ENCODE measurements around the gene CABP4.
A peak's percentile ranks its signal among the peaks of the same experiment; 100 is the strongest.

Gene CABP4

DNA sequence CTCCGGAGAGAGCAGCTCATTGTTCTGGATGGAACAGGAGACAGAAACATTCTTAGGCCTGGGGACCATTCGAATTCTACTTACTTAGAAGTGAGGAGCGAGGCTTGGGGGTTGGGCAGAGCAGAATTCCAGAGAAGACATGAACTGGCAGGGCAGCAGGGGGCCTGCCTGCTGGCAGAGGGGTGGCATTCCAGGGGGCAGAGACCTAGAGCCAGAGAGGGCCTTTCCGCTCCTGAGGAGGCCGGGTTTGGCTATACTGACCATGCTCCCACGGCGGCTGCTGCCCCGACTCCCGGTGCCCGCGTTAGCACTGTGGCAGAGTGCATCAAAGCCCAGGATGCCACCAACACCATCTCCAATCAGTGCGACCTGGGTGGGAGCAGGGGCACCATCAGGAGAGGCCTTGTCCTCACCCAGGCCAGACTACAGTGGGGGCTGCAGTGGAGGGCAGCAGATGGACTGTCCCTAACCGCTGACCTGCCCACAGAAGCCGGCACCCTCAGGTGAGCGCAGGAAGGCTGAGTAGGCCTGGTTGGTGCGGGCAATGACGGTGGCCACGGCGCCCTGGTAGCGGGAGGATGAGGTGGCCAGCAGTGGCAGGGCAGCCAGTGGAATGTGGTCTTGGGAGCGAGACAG, 42.6 kb downstream of the CABP4 start:
- in situ Hi-C loops (cut with HindIII; ENCODE audit: low pct_unique_long_range_greater_than_20kb, low sequenced_read_pairs) = no loop called here
- no peak for DNase-seq (ENCODE audit: low read depth in 1 of 2, low spot score in 1 of 2)
- TF ChIP-seq JUND (IDR thresholded peaks at IDR 0.05; ENCODE audit: low read depth) = no peak

DNA sequence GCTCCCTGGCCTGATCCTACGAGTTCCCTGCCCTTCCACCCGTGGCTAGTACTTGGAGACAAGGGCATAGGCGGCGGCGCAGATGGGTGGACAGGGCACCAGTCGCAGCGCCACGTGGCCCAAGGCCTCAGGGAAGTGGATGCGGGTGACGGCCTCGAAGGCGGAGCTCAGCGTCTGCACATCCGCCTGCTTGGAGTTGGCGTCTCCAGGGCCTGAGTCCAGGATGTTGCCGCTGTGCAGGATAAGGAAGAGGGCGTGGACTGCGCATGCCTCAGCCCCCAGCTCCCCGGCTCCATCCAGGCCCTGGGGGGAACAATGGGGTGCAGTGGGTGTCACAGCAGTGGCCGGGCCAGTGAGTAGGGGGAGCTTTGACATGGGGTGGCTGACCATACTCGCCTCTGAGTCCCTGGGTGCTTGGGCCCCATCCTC, 43.4 kb downstream of the CABP4 start:
- no peak for TF ChIP-seq JUND (IDR thresholded peaks at IDR 0.05; ENCODE audit: low read depth)
- DNase-seq (ENCODE audit: low read depth in 1 of 2, low spot score in 1 of 2) = no peak
- in situ Hi-C loops (cut with HindIII; ENCODE audit: low pct_unique_long_range_greater_than_20kb, low sequenced_read_pairs) = no loop called here

DNA sequence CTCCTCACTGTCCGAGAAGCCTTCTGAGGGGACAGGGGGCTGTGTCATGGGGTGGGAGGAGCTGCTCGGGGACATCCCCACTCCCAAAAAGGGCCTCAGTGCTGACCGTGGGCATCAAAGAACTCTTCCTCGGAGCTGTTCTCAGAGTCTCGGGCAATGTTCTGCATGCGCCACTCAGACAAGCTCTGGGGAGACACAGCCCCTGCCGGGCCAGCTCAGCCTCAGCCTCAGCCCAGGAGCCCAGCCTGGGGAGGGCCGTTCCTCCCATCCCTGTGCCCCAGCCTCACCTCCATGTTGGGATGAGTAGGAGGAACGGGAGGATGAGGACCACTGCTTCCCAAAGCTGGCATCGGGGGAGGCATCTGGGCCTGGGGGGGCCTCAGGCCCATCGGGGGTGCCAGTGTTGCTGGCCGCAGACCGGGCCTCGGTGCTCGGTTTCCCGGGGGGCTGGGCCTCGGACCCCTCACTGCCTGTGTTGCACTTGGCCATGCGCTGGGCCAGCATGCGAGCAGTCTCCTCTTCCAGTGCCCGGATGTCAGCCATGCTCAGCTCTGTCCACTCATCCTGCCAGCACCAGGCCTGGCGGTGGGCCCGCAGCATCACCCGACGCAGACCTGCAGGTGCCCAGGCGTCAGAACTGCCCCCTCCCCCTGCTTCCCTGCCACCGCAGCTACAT, 44.8 kb downstream of the CABP4 start:
- no peak for DNase-seq (ENCODE audit: low read depth in 1 of 2, low spot score in 1 of 2)
- in situ Hi-C loops (cut with HindIII; ENCODE audit: low pct_unique_long_range_greater_than_20kb, low sequenced_read_pairs) = no loop called here
- no peak for TF ChIP-seq JUND (IDR thresholded peaks at IDR 0.05; ENCODE audit: low read depth)

DNA sequence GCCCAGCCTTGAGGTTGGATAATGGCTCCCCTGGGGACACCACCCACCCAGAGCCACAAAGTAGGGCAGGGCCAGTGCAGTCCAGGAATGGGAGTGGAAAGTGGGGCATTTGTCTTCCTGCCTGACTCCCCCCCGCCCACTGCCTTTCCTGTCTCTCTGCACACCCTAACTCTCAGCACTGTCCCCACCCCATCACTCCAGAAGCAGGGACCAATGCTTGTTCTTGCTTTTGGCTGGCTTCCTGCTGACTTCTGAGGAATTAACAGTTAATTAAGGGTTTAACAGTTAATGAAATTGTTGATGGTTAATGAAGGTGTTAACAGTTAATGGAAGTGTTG, 45.3 kb downstream of the CABP4 start:
- no peak for TF ChIP-seq JUND (IDR thresholded peaks at IDR 0.05; ENCODE audit: low read depth)
- no peak for DNase-seq (ENCODE audit: low read depth in 1 of 2, low spot score in 1 of 2)

DNA sequence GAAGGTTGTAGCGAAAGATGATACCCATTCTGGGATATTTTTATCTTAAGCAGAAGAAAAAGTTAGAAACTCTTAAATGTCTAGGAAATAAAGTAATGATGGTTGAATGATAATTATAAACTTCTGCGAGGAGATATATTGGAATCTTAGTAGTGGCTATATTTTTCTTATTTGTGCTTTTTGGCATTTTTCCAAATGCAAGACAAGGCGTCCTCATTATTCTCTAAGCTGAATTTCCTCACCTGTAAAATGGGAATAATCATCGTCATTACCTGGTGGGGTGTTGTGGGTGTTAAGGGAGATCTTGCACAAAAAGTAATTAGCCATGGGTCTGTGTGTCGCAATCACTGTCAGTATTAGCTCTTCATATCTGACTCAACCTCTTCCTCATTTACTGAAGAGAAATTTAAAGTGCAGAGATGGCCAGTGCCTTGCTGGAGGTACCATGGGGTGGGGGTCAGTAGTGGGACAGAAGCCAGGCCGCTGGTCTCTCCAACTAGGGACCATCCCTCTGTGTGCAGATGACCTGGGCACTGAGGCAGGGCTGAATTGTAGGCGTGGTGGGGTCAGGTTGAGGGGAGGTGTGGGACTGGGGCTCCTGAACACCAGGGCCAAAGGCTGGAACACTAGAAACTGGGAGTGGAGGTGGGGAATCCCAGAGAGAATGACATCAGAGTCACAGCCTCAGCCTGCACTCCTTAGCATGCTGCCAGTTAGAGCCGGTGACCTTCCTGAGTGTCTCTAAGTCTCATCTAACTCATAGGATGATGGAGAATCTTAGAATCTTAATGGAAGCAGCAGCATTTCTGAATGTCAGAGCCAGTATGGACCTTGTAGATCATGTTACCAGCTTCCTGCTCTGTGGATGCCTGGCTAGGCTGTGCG, 45.9 kb downstream of the CABP4 start:
- in situ Hi-C loops (cut with HindIII; ENCODE audit: low pct_unique_long_range_greater_than_20kb, low sequenced_read_pairs) = no loop called here
- DNase-seq (ENCODE audit: low read depth in 1 of 2, low spot score in 1 of 2) = no peak
- TF ChIP-seq JUND (IDR thresholded peaks at IDR 0.05; ENCODE audit: low read depth) = no peak

More for the DNA sequence above, 45.3 kb downstream of the CABP4 start:
- in situ Hi-C loops (cut with HindIII; ENCODE audit: low pct_unique_long_range_greater_than_20kb, low sequenced_read_pairs) = no loop called here

DNA sequence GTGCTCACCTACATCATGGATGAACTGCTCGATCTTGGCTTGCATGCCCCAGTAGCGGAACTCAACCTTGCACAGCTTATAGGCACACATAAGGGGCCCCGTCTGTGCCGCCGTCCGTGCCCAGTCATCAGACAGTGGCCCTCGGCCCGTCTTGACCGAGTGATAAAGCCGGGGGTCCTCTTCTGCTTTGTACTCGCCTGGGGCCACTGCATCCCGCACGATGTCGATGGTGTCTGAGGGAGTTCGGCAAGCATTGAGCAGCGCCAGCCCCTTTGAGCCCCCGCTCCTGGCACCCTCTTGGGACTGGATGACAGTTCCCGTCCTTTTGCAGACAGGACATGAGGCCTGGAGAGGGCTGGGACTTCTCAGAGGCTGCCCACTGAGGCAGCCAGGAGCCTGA, 46.7 kb downstream of the CABP4 start:
- TF ChIP-seq JUND (IDR thresholded peaks at IDR 0.05; ENCODE audit: low read depth) = no peak
- in situ Hi-C loops (cut with HindIII; ENCODE audit: low pct_unique_long_range_greater_than_20kb, low sequenced_read_pairs) = no loop called here

DNA sequence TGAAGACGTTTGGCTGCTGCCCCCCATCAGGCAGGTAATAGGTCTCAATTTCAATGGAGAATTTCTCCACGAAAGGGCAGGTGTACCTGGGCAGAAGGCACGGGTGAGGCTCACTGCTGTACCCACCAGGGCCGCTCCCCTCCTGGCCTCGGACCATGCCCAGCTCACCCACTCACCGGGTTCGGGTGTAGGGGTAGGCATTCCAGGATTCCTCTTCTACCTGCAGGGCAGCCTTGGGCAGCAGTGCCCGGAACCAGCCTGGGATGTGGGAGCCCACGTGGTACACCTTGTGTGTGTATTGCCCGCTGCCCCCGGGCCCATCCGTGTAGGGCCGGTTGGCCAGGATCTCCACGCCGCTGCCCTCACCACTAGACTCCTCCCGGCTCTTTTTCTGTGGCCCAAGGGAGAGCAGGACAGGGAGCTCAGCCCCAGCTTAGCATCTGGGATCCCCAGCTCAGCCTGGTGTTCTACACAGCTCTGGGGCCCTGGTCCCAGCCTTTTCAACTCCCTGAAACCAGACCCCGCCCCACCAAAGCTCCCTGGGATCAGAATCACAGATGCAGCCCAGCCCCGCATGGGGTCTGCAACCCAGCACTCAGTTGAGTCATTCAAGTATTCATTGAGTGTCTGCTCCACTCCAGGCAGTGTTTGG, 47.3 kb downstream of the CABP4 start:
- DNase-seq (ENCODE audit: low read depth in 1 of 2, low spot score in 1 of 2) = no peak
- in situ Hi-C loops (cut with HindIII; ENCODE audit: low pct_unique_long_range_greater_than_20kb, low sequenced_read_pairs) = no loop called here
- no peak for TF ChIP-seq JUND (IDR thresholded peaks at IDR 0.05; ENCODE audit: low read depth)

More for the DNA sequence above, 46.7 kb downstream of the CABP4 start:
- no peak for DNase-seq (ENCODE audit: low read depth in 1 of 2, low spot score in 1 of 2)

DNA sequence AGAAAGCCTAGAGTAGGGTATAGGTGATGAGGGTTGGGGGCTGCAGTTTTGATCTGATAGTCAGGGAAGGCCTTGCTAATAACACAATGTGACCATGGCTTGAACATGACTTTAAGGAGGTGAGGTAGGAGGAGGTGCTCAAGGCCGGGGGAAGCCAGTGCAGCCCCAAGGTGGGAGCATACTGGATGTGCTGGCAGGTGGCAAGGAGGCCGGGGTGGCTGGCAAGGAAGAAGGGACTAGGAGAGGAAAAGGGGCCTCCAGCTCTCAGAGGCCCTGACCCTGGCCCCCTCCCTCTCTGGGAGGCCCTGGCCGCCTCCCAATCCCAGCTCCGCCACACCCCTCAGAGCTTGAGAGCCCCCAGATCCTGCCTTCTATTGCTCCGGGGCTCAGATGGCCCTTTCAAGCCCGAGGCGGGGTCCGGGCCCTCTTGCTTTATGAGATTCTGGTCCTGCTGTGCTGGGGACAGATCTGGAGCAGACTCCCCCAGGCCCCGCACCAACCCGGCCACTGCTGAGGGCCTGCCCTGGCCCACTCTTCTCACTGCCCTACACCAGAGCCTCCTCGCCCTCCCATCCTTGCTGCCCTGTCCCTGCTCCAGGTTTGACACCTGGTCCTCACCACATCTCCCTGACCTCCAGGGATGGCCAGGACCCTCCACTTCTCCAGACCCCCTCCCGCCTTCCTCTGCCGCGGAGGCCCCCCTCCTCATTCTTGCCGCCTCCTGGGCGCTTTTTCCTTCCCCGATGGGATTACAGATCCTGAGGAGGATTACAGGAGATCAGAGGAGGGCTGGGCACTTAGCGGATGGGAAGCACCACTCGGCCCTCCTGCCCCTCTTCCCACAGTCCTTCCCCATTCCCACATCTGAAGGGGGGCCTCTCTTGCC, 48.2 kb downstream of the CABP4 start:
- DNase-seq (ENCODE audit: low read depth in 1 of 2, low spot score in 1 of 2) = no peak
- in situ Hi-C loops (cut with HindIII; ENCODE audit: low pct_unique_long_range_greater_than_20kb, low sequenced_read_pairs) = no loop called here
- TF ChIP-seq JUND (IDR thresholded peaks at IDR 0.05; ENCODE audit: low read depth) = no peak

DNA sequence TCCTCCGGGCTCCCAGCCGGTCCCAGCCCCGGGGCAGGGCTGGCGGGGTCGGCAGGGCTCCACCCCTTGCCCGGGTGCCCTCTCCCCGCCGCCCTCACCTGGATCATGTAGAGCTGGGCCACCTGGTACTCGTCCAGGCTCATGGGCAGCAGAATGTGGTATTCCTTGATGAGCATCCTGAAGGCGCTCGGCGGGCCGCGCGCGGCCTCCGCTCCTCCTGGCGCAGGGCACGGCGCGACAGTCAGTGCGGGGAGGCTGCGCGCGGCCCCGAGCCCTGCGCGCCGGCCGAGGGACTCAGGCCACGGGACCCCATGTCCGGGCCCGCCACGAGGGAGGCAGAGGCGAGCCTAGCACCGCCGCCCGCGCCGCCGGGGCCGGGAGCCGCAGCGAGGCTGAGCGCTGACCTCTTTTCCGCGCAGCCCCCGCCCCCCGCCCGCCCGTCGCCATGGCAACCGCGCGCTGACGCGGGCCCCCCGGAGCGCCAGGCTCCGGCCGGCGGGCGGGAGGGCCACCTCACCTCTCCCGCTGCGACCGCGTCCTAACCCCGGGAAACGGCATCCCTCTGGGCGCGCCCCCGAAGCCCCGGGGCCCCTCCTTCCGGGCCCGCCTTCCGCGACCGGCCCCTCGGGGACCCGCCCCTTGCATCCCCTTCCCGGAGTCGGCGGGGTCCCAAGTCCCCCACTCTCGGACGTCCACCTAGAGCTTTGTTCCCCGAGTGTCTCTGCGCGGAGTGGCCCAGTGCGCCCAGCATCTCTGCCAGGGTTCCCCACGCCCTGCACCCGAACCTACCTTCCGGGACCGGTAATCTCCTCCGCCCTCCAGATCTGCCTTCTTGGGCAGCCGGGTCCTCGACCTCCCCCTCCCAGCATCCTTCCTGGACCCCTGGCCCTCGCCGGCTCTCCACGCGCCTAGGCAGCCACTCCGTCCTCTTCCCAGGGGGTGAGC, 49.1 kb downstream of the CABP4 start:
- in situ Hi-C loops (cut with HindIII; ENCODE audit: low pct_unique_long_range_greater_than_20kb, low sequenced_read_pairs) = no loop called here
- DNase-seq (ENCODE audit: low read depth in 1 of 2, low spot score in 1 of 2) = no peak
- TF ChIP-seq JUND (IDR thresholded peaks at IDR 0.05; ENCODE audit: low read depth) = no peak

DNA sequence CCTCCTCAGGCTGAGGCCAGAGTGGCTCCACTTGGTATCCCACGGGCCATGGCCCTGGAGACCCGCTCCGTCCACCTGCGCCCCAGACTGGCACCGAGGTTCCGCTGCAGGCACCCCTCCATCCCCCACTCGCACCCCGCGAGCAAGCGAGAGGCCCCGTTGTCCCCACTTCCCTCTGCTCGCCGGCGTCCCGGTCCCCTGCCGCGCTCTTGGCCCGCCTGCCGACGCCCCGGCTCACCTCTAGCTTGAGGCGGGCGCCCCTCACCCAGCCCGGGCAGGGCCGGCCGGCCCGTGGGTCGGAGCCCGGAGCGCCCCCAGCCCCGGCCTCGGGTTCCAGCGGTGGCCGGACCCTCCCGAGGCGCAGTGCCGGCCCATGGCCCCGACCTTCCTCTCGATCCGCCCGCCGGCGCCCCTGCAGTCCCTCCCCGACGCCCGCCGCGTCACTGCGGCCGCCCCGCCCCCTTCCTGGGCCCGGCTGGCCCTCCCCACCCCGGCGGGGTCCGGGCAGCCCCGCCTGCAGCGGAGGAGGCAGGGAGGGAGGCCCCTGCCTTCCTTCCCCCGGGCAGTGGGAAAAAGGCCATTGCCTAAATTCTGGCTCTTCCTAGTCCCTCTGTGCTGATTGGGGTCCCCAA, 49.9 kb downstream of the CABP4 start, which contains the start of gene PITPNM1:
PITPNM1 (minus strand) TSS at position 414 of the 632 bp plus-strand sequence. CDS start 1,183 bp downstream, outside the sequence.
- in situ Hi-C loops (cut with HindIII; ENCODE audit: low pct_unique_long_range_greater_than_20kb, low sequenced_read_pairs) = no loop called here
- peak; percentile 62 to 76 for DNase-seq (ENCODE audit: low read depth in 1 of 2, low spot score in 1 of 2)
- TF ChIP-seq JUND (IDR thresholded peaks at IDR 0.05; ENCODE audit: low read depth) = no peak
